Uterus (tissue), 2 donors: Measurements from ENCODE around the gene CACNA1A.

ENCODE experiments used
- POLR2A ChIP-seq, 2 donors: fragments of 450-650 bp; IDR thresholded peaks; one replicate each; pipeline ENCODE4 v1.6.1; 2016; ENCODE audit warnings: antibody characterized with exemption in 2 of 2, mild to moderate bottlenecking in 1 of 2, moderate library complexity in 1 of 2
- TF ChIP-seq, protein P1 (sequence below), 4 experiments: fragments of 200-600 bp in 2 of 4; fragments of 450-650 bp in 2 of 4; sonication (generic) in 2 of 4; IDR thresholded peaks; one replicate each; pipeline ENCODE4 v1.5.1; 2016 to 2019; ENCODE audit warnings: antibody characterized with exemption in 4 of 4, mild to moderate bottlenecking in 2 of 4, moderate library complexity in 1 of 4

- TF ChIP-seq, protein P1, sequence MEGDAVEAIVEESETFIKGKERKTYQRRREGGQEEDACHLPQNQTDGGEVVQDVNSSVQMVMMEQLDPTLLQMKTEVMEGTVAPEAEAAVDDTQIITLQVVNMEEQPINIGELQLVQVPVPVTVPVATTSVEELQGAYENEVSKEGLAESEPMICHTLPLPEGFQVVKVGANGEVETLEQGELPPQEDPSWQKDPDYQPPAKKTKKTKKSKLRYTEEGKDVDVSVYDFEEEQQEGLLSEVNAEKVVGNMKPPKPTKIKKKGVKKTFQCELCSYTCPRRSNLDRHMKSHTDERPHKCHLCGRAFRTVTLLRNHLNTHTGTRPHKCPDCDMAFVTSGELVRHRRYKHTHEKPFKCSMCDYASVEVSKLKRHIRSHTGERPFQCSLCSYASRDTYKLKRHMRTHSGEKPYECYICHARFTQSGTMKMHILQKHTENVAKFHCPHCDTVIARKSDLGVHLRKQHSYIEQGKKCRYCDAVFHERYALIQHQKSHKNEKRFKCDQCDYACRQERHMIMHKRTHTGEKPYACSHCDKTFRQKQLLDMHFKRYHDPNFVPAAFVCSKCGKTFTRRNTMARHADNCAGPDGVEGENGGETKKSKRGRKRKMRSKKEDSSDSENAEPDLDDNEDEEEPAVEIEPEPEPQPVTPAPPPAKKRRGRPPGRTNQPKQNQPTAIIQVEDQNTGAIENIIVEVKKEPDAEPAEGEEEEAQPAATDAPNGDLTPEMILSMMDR (IDR thresholded peaks at IDR 0.05), result no peak
- no peak for TF ChIP-seq POLR2A (IDR thresholded peaks at IDR 0.05)
Measured at GRCh38 chr19:13350072-13350471, 156.2 kb downstream of the CACNA1A start.
